Colonic mucosa (tissue), 4 donors: Measurements from ENCODE around the gene ADGRV1. TPM values are rescaled to one million over a fixed set of nuclear protein-coding genes. Genes with fewer than 3 reads are reported as not detected.
"Not testable (repeated sequence)": the region's sequence is repeated elsewhere in the genome, so short reads cannot be mapped to it uniquely, and the experiment has no call there.

Source experiments
- DNase-seq: peaks from one replicate; pipeline ENCODE4 v3.0.0-alpha.2; 2020
- H3K27ac ChIP-seq: fragments of 200-600 bp; one replicate; pipeline ENCODE4 v1.8.0; 2021
- H3K27me3 ChIP-seq: fragments of 200-600 bp; one replicate; pipeline ENCODE4 v1.8.0; 2021
- H3K36me3 ChIP-seq: fragments of 200-600 bp; one replicate; pipeline ENCODE4 v1.8.0; 2021
- H3K4me1 ChIP-seq: fragments of 200-600 bp; one replicate; pipeline ENCODE4 v1.8.0; 2021; ENCODE audit warnings: mild to moderate bottlenecking
- H3K4me3 ChIP-seq: fragments of 200-600 bp; one replicate; pipeline ENCODE4 v1.8.0; 2021
- H3K9ac ChIP-seq, 2 donors: one replicate each; pipeline ENCODE4 v1.7.0; 2013; ENCODE audit warnings: control low read depth in 2 of 2, low read depth in 2 of 2, low read length in 2 of 2
- H3K9me3 ChIP-seq: fragments of 200-600 bp; one replicate; pipeline ENCODE4 v1.8.0; 2021
- CTCF ChIP-seq: fragments of 200-600 bp; IDR thresholded peaks from one replicate; pipeline ENCODE4 v1.8.0; 2022; ENCODE audit warnings: antibody characterized with exemption, mild to moderate bottlenecking
- intact Hi-C: fragments of 100-400 bp; cut with DNase I; formaldehyde crosslinking; loops from one replicate; pipeline ENCODE4 v1.14.1; 2022
- total RNA-seq, 2 donors: library from RNA; stranded (reverse); fragmentation: NEBNext Ultra II Directional in 1 of 2; extraction: Animal tissue kit (Norgen Biotek cat#: 25700) in 1 of 2; gene quantifications; one replicate each; pipeline ENCODE4 v1.2.1, GENCODE V29; 2021
- donor health status: healthy.
- donor health status: DM: no; HTN: no; CAD: no.
- donor health status: DM: no; HTN: no; CAD: no.

Gene ADGRV1
- total RNA-seq, 2 donors from 2014 or later: 5.1 to 12.9 TPM

GRCh38 chr5:90675222-90675621 lies 116.6 kb downstream of the ADGRV1 start:
- Histone ChIP-seq H3K4me1 (no peaks in the 10 kb centered on the region), H3K4me3 (no peak overlapping the region), H3K9me3 (no peaks in the 10 kb centered on the region), H3K36me3 (no peaks in the 10 kb centered on the region), H3K9ac (no peak overlapping the region), H3K27ac (no peak overlapping the region), H3K27me3 (no peaks in the 10 kb centered on the region)
- no peak for DNase-seq
- no peak for TF ChIP-seq CTCF
- intact Hi-C loops: no loop called here

GRCh38 chr5:90680921-90681563 lies 122.4 kb downstream of the ADGRV1 start:
- intact Hi-C loops: no loop called here
- no peaks in the 10 kb centered on the region for H3K4me1 ChIP-seq
- no peak overlapping the region for H3K27ac ChIP-seq
- no peaks in the 10 kb centered on the region for H3K27me3 ChIP-seq
- no peaks in the 10 kb centered on the region for H3K36me3 ChIP-seq
- no peak for TF ChIP-seq CTCF
- no peak overlapping the region for H3K9ac ChIP-seq
- H3K4me3 ChIP-seq: no peak overlapping the region
- no peaks in the 10 kb centered on the region for H3K9me3 ChIP-seq
- no peak for DNase-seq

- Histone ChIP-seq H3K27ac (no peak overlapping the region), H3K4me1 (no peaks in the 10 kb centered on the region), H3K9ac (no peak overlapping the region), H3K36me3 (no peaks in the 10 kb centered on the region), H3K9me3 (no peaks in the 10 kb centered on the region), H3K27me3 (no peaks in the 10 kb centered on the region), H3K4me3 (no peak overlapping the region)
- no peak for DNase-seq
- no peak for TF ChIP-seq CTCF
- intact Hi-C loops: no loop called here
Measured at GRCh38 chr5:90682278-90682677, 123.7 kb downstream of the ADGRV1 start.

GRCh38 chr5:90685425-90686022 lies 126.9 kb downstream of the ADGRV1 start:
- no peaks in the 10 kb centered on the region for H3K36me3 ChIP-seq
- TF ChIP-seq CTCF: no peak
- H3K27ac ChIP-seq: no peak overlapping the region
- intact Hi-C loops: no loop called here
- no peak for DNase-seq
- H3K9me3 ChIP-seq: no peaks in the 10 kb centered on the region
- no peaks in the 10 kb centered on the region for H3K4me1 ChIP-seq
- no peak overlapping the region for H3K4me3 ChIP-seq
- no peaks in the 10 kb centered on the region for H3K27me3 ChIP-seq
- no peak overlapping the region for H3K9ac ChIP-seq

GRCh38 chr5:90686363-90686762 lies 127.8 kb downstream of the ADGRV1 start:
- H3K9ac ChIP-seq, H3K36me3 ChIP-seq, H3K4me3 ChIP-seq, H3K27me3 ChIP-seq, DNase-seq, H3K4me1 ChIP-seq, H3K27ac ChIP-seq, H3K9me3 ChIP-seq, intact Hi-C loops: not testable (repeated sequence)

GRCh38 chr5:90687458-90687857 lies 128.9 kb downstream of the ADGRV1 start:
- intact Hi-C loops, H3K4me1 ChIP-seq, H3K9me3 ChIP-seq, DNase-seq, H3K27me3 ChIP-seq, H3K27ac ChIP-seq, H3K4me3 ChIP-seq, H3K36me3 ChIP-seq, H3K9ac ChIP-seq: not testable (repeated sequence)
